OCI-M2 (cell line): Measurements from ENCODE around the gene LPP.

Experiments
- DNase-seq: peaks from one replicate; lab custom pipeline; 2025; ENCODE audit not compliant: unreplicated experiment; lab: John Stamatoyannopoulos, UW

Gene LPP

GRCh38 chr3:188296761-188297612 lies 143.0 kb downstream of the LPP start:
- no peak for DNase-seq

- DNase-seq = no peak
These were observed 144.6 kb downstream of the LPP start for GRCh38 chr3:188298585-188298984.

- no peak for DNase-seq
These were observed 145.1 kb downstream of the LPP start for GRCh38 chr3:188299068-188299467.

- DNase-seq = no peak
These were observed 145.8 kb downstream of the LPP start for GRCh38 chr3:188299708-188300107.

GRCh38 chr3:188301147-188301546 lies 147.2 kb downstream of the LPP start:
- DNase-seq = no peak

- DNase-seq = no peak
These were observed 149.4 kb downstream of the LPP start for GRCh38 chr3:188303286-188303799.

- no peak for DNase-seq
These were observed 149.9 kb downstream of the LPP start for GRCh38 chr3:188303823-188304222.

- no peak for DNase-seq
These were observed 150.5 kb downstream of the LPP start for GRCh38 chr3:188304501-188304900.

- DNase-seq = no peak
These were observed 151.3 kb downstream of the LPP start for GRCh38 chr3:188305220-188305619.

GRCh38 chr3:188306435-188307005 lies 152.6 kb downstream of the LPP start:
- no peak for DNase-seq

- DNase-seq = no peak
These were observed 155.7 kb downstream of the LPP start for GRCh38 chr3:188309437-188310269.

- DNase-seq = no peak
These were observed 156.3 kb downstream of the LPP start for GRCh38 chr3:188310270-188310710.

- DNase-seq = no peak
These were observed 161.6 kb downstream of the LPP start for GRCh38 chr3:188315553-188315952.

- DNase-seq = no peak
These were observed 162.2 kb downstream of the LPP start for GRCh38 chr3:188316021-188316722.

GRCh38 chr3:188316723-188317070 lies 162.7 kb downstream of the LPP start:
- DNase-seq = no peak

GRCh38 chr3:188319569-188319968 lies 165.6 kb downstream of the LPP start:
- no peak for DNase-seq

GRCh38 chr3:188320757-188321156 lies 166.8 kb downstream of the LPP start:
- DNase-seq = no peak

- no peak for DNase-seq
These were observed 167.3 kb downstream of the LPP start for GRCh38 chr3:188321258-188321657.

GRCh38 chr3:188322135-188322887 lies 168.4 kb downstream of the LPP start:
- DNase-seq = no peak
